ENCODE results near the gene ARL15. TPM values are rescaled to one million over a fixed set of nuclear protein-coding genes. Genes with fewer than 3 reads are reported as not detected.

The ARL15 gene
- total and polyA plus RNA-seq, 2 experiments from 2014 or later, result 7.8 to 9.9 TPM

GRCh38 chr5:54281960-54282692 is 28.2 kb downstream of the ARL15 start:
- no peaks in the 10 kb centered on the region for H3F3A ChIP-seq (ENCODE audit: insufficient read depth)
- H3K36me3 ChIP-seq (ENCODE audit: low read depth), result no peaks in the 10 kb centered on the region
- H3K4me2 ChIP-seq (ENCODE audit: unreplicated experiment), result no peak overlapping the region
- no peak overlapping the region for H3K9ac ChIP-seq
- no peak overlapping the region for H3K27ac ChIP-seq
- WGBS, 2 experiments (ENCODE audit: low coverage in 1 of 2, low lambda C conversion rate in 2 of 2, missing lambda C conversion rate in 2 of 2), result 76 to 83% methylated on average over 3 of the region's 3 CpGs
- no peaks in the 10 kb centered on the region for H3K4me1 ChIP-seq (ENCODE audit: insufficient read depth)
- peaks cover 3% of the 10 kb centered on the region for H3K9me3 ChIP-seq (ENCODE audit: low read depth)
- no peaks in the 10 kb centered on the region for H3K9me2 ChIP-seq (ENCODE audit: insufficient read depth)
- no peaks in the 10 kb centered on the region for H4K20me1 ChIP-seq (ENCODE audit: insufficient read depth)
- in situ Hi-C loops (cut with MboI), result no loop called here
- no peak for TF ChIP-seq EZH2 (IDR thresholded peaks at IDR 0.05; ENCODE audit: insufficient read depth, poor library complexity, severe bottlenecking)
- no peak for TF ChIP-seq EZH2phosphoT487 (IDR thresholded peaks at IDR 0.05; ENCODE audit: insufficient read depth, low read depth)
- H2AFZ ChIP-seq, result no peak overlapping the region
- no peak for DNase-seq
- no peaks in the 10 kb centered on the region for H3K27me3 ChIP-seq (replicated peaks; ENCODE audit: insufficient read depth)
- H3K4me3 ChIP-seq, result no peak overlapping the region
- no peaks in the 10 kb centered on the region for H3K79me2 ChIP-seq (ENCODE audit: insufficient read depth)

- H3K4me3 ChIP-seq, result no peak overlapping the region
- H3K4me2 ChIP-seq (ENCODE audit: unreplicated experiment), result no peak overlapping the region
- no peak overlapping the region for H3K9ac ChIP-seq
- no peaks in the 10 kb centered on the region for H4K20me1 ChIP-seq (ENCODE audit: insufficient read depth)
- no peak overlapping the region for H2AFZ ChIP-seq
- H3K9me2 ChIP-seq (ENCODE audit: insufficient read depth), result no peaks in the 10 kb centered on the region
- 89 to 93% methylated on average over 3 of the region's 3 CpGs for WGBS, 2 experiments (ENCODE audit: low coverage in 1 of 2, low lambda C conversion rate in 2 of 2, missing lambda C conversion rate in 2 of 2)
- peaks cover 3% of the 10 kb centered on the region for H3K9me3 ChIP-seq (ENCODE audit: low read depth)
- no peaks in the 10 kb centered on the region for H3K4me1 ChIP-seq (ENCODE audit: insufficient read depth)
- TF ChIP-seq EZH2 (IDR thresholded peaks at IDR 0.05; ENCODE audit: insufficient read depth, poor library complexity, severe bottlenecking), result no peak
- no peak for TF ChIP-seq EZH2phosphoT487 (IDR thresholded peaks at IDR 0.05; ENCODE audit: insufficient read depth, low read depth)
- no peaks in the 10 kb centered on the region for H3K27me3 ChIP-seq (replicated peaks; ENCODE audit: insufficient read depth)
- no peaks in the 10 kb centered on the region for H3K36me3 ChIP-seq (ENCODE audit: low read depth)
- DNase-seq, result no peak
- H3F3A ChIP-seq (ENCODE audit: insufficient read depth), result no peaks in the 10 kb centered on the region
- H3K79me2 ChIP-seq (ENCODE audit: insufficient read depth), result no peaks in the 10 kb centered on the region
- no peak overlapping the region for H3K27ac ChIP-seq
- in situ Hi-C loops (cut with MboI), result no loop called here
These were observed 30.4 kb downstream of the ARL15 start for GRCh38 chr5:54279960-54280359.

- Histone ChIP-seq H4K20me1 (ENCODE audit: insufficient read depth) (no peaks in the 10 kb centered on the region), H3K9ac (no peak overlapping the region), H3K4me1 (ENCODE audit: insufficient read depth) (no peaks in the 10 kb centered on the region), H3F3A (ENCODE audit: insufficient read depth) (no peaks in the 10 kb centered on the region), H3K9me3 (ENCODE audit: low read depth) (peaks cover 3% of the 10 kb centered on the region), H3K79me2 (ENCODE audit: insufficient read depth) (no peaks in the 10 kb centered on the region), H3K36me3 (ENCODE audit: low read depth) (no peaks in the 10 kb centered on the region), H3K9me2 (ENCODE audit: insufficient read depth) (no peaks in the 10 kb centered on the region), H3K4me2 (ENCODE audit: unreplicated experiment) (no peak overlapping the region), H3K27ac (no peak overlapping the region), H3K4me3 (no peak overlapping the region), H3K27me3 (replicated peaks; ENCODE audit: insufficient read depth) (no peaks in the 10 kb centered on the region), H2AFZ (no peak overlapping the region)
- DNase-seq, result no peak
- no peak for TF ChIP-seq EZH2 (IDR thresholded peaks at IDR 0.05; ENCODE audit: insufficient read depth, poor library complexity, severe bottlenecking)
- no peak for TF ChIP-seq EZH2phosphoT487 (IDR thresholded peaks at IDR 0.05; ENCODE audit: insufficient read depth, low read depth)
- WGBS, 2 experiments (ENCODE audit: low coverage in 1 of 2, low lambda C conversion rate in 2 of 2, missing lambda C conversion rate in 2 of 2), result 58 to 70% methylated on average over 4 of the region's 4 CpGs
- in situ Hi-C loops (cut with MboI), result no loop called here
These were observed 31.2 kb downstream of the ARL15 start for GRCh38 chr5:54278979-54279717.

- Histone ChIP-seq H3F3A (ENCODE audit: insufficient read depth) (no peaks in the 10 kb centered on the region), H3K9me3 (ENCODE audit: low read depth) (peaks cover 3% of the 10 kb centered on the region), H4K20me1 (ENCODE audit: insufficient read depth) (no peaks in the 10 kb centered on the region), H2AFZ (no peak overlapping the region), H3K9me2 (ENCODE audit: insufficient read depth) (no peaks in the 10 kb centered on the region), H3K27ac (no peak overlapping the region), H3K4me2 (ENCODE audit: unreplicated experiment) (no peak overlapping the region), H3K79me2 (ENCODE audit: insufficient read depth) (no peaks in the 10 kb centered on the region), H3K4me3 (no peak overlapping the region), H3K36me3 (ENCODE audit: low read depth) (no peaks in the 10 kb centered on the region), H3K9ac (no peak overlapping the region), H3K4me1 (ENCODE audit: insufficient read depth) (no peaks in the 10 kb centered on the region), H3K27me3 (replicated peaks; ENCODE audit: insufficient read depth) (no peaks in the 10 kb centered on the region)
- no peak for DNase-seq
- in situ Hi-C loops (cut with MboI), result no loop called here
- TF ChIP-seq EZH2 (IDR thresholded peaks at IDR 0.05; ENCODE audit: insufficient read depth, poor library complexity, severe bottlenecking) (no peak), EZH2phosphoT487 (IDR thresholded peaks at IDR 0.05; ENCODE audit: insufficient read depth, low read depth) (no peak)
- WGBS, 2 experiments (ENCODE audit: low coverage in 1 of 2, low lambda C conversion rate in 2 of 2, missing lambda C conversion rate in 2 of 2), result 68 to 69% methylated on average over 3 of the region's 3 CpGs
These were observed 32.1 kb downstream of the ARL15 start for GRCh38 chr5:54278036-54278830.
